T-helper 1 cell treated with Interleukin-12 subunit alpha and Interleukin-12 subunit beta and Interleukin-4 antibody, amounts not matched to agents 30 μg/mL and 1 μg/mL, for 36 hours (primary cell): Measurements from ENCODE around the gene ANAPC2.

Source experiments
- H3K27ac Mint-ChIP-seq: one replicate; pipeline ENCODE4 v1.8.0; 2021; ENCODE audit warnings: mild to moderate bottlenecking, mixed read lengths
- H3K27me3 Mint-ChIP-seq: one replicate; pipeline ENCODE4 v1.8.0; 2021; ENCODE audit warnings: low read depth, mixed read lengths
- H3K36me3 Mint-ChIP-seq: one replicate; pipeline ENCODE4 v1.8.0; 2021; ENCODE audit warnings: low read depth, mixed read lengths
- H3K4me1 Mint-ChIP-seq: one replicate; pipeline ENCODE4 v1.8.0; 2021; ENCODE audit warnings: low read depth, mixed read lengths
- H3K4me3 Mint-ChIP-seq: one replicate; pipeline ENCODE4 v1.8.0; 2021; ENCODE audit warnings: mild to moderate bottlenecking, moderate library complexity, mixed read lengths
- H3K9me3 Mint-ChIP-seq: one replicate; pipeline ENCODE4 v1.8.0; 2021; ENCODE audit warnings: mixed read lengths

Gene ANAPC2

GRCh38 chr9:137161558-137162486, 26.5 kb downstream of the ANAPC2 start:
- Mint-ChIP-seq H3K4me1 (peaks cover 11% of the 10 kb centered on the region), H3K27ac (no peak overlapping the region), H3K36me3 (no peaks in the 10 kb centered on the region), H3K27me3 (peaks cover 29% of the 10 kb centered on the region), H3K9me3 (no peaks in the 10 kb centered on the region), H3K4me3 (no peak overlapping the region)

- Mint-ChIP-seq H3K9me3 (no peaks in the 10 kb centered on the region), H3K4me3 (no peak overlapping the region), H3K27ac (no peak overlapping the region), H3K4me1 (peaks cover 11% of the 10 kb centered on the region), H3K27me3 (peaks cover 23% of the 10 kb centered on the region), H3K36me3 (no peaks in the 10 kb centered on the region)
Observed at GRCh38 chr9:137160716-137161557, 27.4 kb downstream of the ANAPC2 start.

- peaks cover 11% of the 10 kb centered on the region for H3K4me1 Mint-ChIP-seq
- H3K36me3 Mint-ChIP-seq = no peaks in the 10 kb centered on the region
- H3K27ac Mint-ChIP-seq = peak overlapping the region; percentile 36
- no peaks in the 10 kb centered on the region for H3K9me3 Mint-ChIP-seq
- no peak overlapping the region for H3K4me3 Mint-ChIP-seq
- H3K27me3 Mint-ChIP-seq = peaks cover 26% of the 10 kb centered on the region
Observed at GRCh38 chr9:137160054-137160425, 28.3 kb downstream of the ANAPC2 start.

- H3K36me3 Mint-ChIP-seq = no peaks in the 10 kb centered on the region
- H3K4me1 Mint-ChIP-seq = peaks cover 11% of the 10 kb centered on the region
- H3K4me3 Mint-ChIP-seq = no peak overlapping the region
- H3K27me3 Mint-ChIP-seq = peaks cover 31% of the 10 kb centered on the region
- no peaks in the 10 kb centered on the region for H3K9me3 Mint-ChIP-seq
- H3K27ac Mint-ChIP-seq = peak overlapping the region; percentile 36
Observed at GRCh38 chr9:137159105-137160053, 29.0 kb downstream of the ANAPC2 start.

GRCh38 chr9:137158625-137159024, 29.7 kb downstream of the ANAPC2 start:
- peaks cover 11% of the 10 kb centered on the region for H3K4me1 Mint-ChIP-seq
- no peaks in the 10 kb centered on the region for H3K9me3 Mint-ChIP-seq
- no peaks in the 10 kb centered on the region for H3K36me3 Mint-ChIP-seq
- H3K27me3 Mint-ChIP-seq = peaks cover 31% of the 10 kb centered on the region
- H3K4me3 Mint-ChIP-seq = no peak overlapping the region
- H3K27ac Mint-ChIP-seq = no peak overlapping the region

GRCh38 chr9:137157618-137158415, 30.5 kb downstream of the ANAPC2 start:
- H3K27me3 Mint-ChIP-seq = peaks cover 31% of the 10 kb centered on the region
- peaks cover 11% of the 10 kb centered on the region for H3K4me1 Mint-ChIP-seq
- H3K36me3 Mint-ChIP-seq = no peaks in the 10 kb centered on the region
- H3K9me3 Mint-ChIP-seq = no peaks in the 10 kb centered on the region
- H3K27ac Mint-ChIP-seq = peak overlapping the region; percentile 5
- H3K4me3 Mint-ChIP-seq = no peak overlapping the region

GRCh38 chr9:137156567-137157375, 31.6 kb downstream of the ANAPC2 start:
- Mint-ChIP-seq H3K4me3 (peak overlapping the region; percentile 63), H3K27ac (no peak overlapping the region), H3K27me3 (peaks cover 31% of the 10 kb centered on the region), H3K36me3 (no peaks in the 10 kb centered on the region), H3K9me3 (no peaks in the 10 kb centered on the region), H3K4me1 (peaks cover 11% of the 10 kb centered on the region)

GRCh38 chr9:137152844-137153405, 35.4 kb downstream of the ANAPC2 start:
- H3K9me3 Mint-ChIP-seq = no peaks in the 10 kb centered on the region
- H3K4me1 Mint-ChIP-seq = peaks cover 14% of the 10 kb centered on the region
- H3K4me3 Mint-ChIP-seq = no peak overlapping the region
- peaks cover 13% of the 10 kb centered on the region for H3K27me3 Mint-ChIP-seq
- H3K27ac Mint-ChIP-seq = no peak overlapping the region
- H3K36me3 Mint-ChIP-seq = no peaks in the 10 kb centered on the region

GRCh38 chr9:137150617-137151457, 37.5 kb downstream of the ANAPC2 start:
- H3K27ac Mint-ChIP-seq = peak overlapping the region; percentile 80
- H3K9me3 Mint-ChIP-seq = no peaks in the 10 kb centered on the region
- H3K4me3 Mint-ChIP-seq = no peak overlapping the region
- H3K36me3 Mint-ChIP-seq = no peaks in the 10 kb centered on the region
- peaks cover 10% of the 10 kb centered on the region for H3K4me1 Mint-ChIP-seq
- peaks cover 8% of the 10 kb centered on the region for H3K27me3 Mint-ChIP-seq

GRCh38 chr9:137149942-137150616, 38.3 kb downstream of the ANAPC2 start:
- H3K27ac Mint-ChIP-seq = no peak overlapping the region
- no peak overlapping the region for H3K4me3 Mint-ChIP-seq

GRCh38 chr9:137149363-137149762, 39.0 kb downstream of the ANAPC2 start:
- no peaks in the 10 kb centered on the region for H3K36me3 Mint-ChIP-seq
- no peaks in the 10 kb centered on the region for H3K27me3 Mint-ChIP-seq
- H3K9me3 Mint-ChIP-seq = no peaks in the 10 kb centered on the region
- H3K27ac Mint-ChIP-seq = no peak overlapping the region
- H3K4me3 Mint-ChIP-seq = no peak overlapping the region
- H3K4me1 Mint-ChIP-seq = peaks cover 10% of the 10 kb centered on the region

More at GRCh38 chr9:137149942-137150616, 38.3 kb downstream of the ANAPC2 start:
- Mint-ChIP-seq H3K4me1 (peaks cover 10% of the 10 kb centered on the region), H3K27me3 (peaks cover 5% of the 10 kb centered on the region), H3K36me3 (no peaks in the 10 kb centered on the region), H3K9me3 (no peaks in the 10 kb centered on the region)
